ENCODE data around the gene NLRC5. TPM values are rescaled to one million over a fixed set of nuclear protein-coding genes. Genes with fewer than 3 reads are reported as not detected.

Gene NLRC5
- total RNA-seq, 3 donors from 2014 or later: 110 to 127 (median 113) TPM

DNA sequence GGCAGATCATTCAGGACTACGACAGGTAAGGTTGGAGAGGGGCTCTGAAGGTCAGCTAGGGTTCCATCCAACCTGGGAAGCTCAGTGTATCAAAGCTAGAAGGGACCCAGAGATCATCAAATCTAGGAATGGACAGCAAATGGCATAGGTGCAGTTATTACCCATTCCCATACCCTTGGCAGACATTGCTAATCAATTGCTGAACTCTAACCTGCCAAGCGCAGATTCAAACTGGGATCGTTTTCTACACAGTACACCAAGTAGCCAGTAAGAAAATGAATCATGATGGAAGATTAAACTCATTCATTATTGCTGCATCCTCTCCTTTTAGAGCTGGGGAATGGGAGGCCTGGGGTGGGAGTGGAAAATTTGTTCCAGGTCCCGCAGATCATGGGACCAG is 136.6 kb downstream of the NLRC5 start:
- TF ChIP-seq, protein P1, sequence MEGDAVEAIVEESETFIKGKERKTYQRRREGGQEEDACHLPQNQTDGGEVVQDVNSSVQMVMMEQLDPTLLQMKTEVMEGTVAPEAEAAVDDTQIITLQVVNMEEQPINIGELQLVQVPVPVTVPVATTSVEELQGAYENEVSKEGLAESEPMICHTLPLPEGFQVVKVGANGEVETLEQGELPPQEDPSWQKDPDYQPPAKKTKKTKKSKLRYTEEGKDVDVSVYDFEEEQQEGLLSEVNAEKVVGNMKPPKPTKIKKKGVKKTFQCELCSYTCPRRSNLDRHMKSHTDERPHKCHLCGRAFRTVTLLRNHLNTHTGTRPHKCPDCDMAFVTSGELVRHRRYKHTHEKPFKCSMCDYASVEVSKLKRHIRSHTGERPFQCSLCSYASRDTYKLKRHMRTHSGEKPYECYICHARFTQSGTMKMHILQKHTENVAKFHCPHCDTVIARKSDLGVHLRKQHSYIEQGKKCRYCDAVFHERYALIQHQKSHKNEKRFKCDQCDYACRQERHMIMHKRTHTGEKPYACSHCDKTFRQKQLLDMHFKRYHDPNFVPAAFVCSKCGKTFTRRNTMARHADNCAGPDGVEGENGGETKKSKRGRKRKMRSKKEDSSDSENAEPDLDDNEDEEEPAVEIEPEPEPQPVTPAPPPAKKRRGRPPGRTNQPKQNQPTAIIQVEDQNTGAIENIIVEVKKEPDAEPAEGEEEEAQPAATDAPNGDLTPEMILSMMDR (IDR thresholded peaks at IDR 0.05): no peak
- ATAC-seq: no peak
- peaks cover 7% of the 10 kb centered on the region for H3K4me1 ChIP-seq (ENCODE audit: low read depth)
- intact Hi-C loops (cut with DNase I, micrococcal nuclease): no loop called here
- DNase-seq: no peak
- no peaks in the 10 kb centered on the region for H3K9me3 ChIP-seq
- no peaks in the 10 kb centered on the region for H3K36me3 ChIP-seq (ENCODE audit: low read depth)
- H3K4me3 ChIP-seq: no peak overlapping the region

DNA sequence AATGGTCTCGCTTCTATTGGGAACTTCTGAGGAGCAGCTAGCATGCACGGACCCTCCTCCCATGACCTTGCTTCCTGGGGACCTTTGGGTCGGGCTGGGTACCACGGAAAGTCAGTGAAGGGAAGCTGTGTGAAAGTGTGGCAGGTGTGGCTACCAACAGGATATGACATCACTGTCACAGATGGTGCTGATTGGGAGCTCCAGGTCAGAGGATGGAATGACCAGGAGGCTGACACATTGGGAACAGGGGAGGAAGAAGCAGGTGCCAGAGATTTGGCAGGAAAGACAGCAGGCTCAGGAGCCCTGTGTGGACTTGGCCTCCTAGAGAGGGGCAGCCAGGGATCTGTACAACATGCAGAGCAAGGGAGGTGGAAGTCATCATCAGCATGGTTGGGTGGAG is 137.1 kb downstream of the NLRC5 start:
- Histone ChIP-seq H3K36me3 (ENCODE audit: low read depth) (no peaks in the 10 kb centered on the region), H3K9me3 (no peaks in the 10 kb centered on the region), H3K4me1 (ENCODE audit: low read depth) (peaks cover 9% of the 10 kb centered on the region), H3K4me3 (no peak overlapping the region)
- ATAC-seq (no peak), DNase-seq (no peak)
- TF ChIP-seq, protein P1 (IDR thresholded peaks at IDR 0.05): no peak
- intact Hi-C loops (cut with DNase I, micrococcal nuclease): no loop called here

DNA sequence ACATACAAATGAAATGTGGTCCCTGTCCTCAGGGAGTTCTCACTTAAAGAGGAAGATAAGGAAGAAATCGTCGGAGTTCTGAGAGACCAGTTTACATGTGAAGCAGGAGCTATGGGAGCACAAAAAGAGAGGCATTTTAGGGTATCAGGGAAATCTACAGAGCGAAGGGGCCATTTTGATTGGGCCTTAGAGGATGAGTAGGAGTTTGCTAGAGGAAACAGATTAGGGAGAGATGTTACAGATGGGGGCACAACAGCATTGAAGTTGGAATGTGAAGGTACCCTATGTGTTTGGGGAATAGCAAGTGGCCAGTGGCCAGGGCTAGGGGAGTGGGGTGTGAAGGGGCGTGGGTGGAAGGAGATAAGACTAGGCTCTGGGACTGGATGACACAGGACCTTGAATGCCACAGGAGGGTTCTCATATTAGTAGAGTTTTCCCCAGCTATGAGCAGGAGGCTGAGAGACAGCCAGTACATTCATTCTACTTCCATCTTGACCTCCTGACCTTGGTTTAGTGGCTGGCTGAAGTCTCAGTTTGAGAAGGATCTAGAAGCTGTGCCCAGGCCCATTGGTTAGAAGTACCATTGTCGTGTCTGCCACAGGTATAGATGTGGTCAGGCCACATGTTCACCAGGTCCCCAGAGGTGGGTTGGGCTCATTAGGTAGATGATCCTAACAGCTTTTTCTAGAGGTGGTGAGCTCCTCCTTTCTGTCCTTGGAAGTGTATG is 137.8 kb downstream of the NLRC5 start:
- TF ChIP-seq, protein P1 (IDR thresholded peaks at IDR 0.05): no peak
- Histone ChIP-seq H3K4me3 (no peak overlapping the region), H3K9me3 (no peaks in the 10 kb centered on the region), H3K4me1 (ENCODE audit: low read depth) (peaks cover 17% of the 10 kb centered on the region), H3K36me3 (ENCODE audit: low read depth) (no peaks in the 10 kb centered on the region)
- ATAC-seq (no peak), DNase-seq (no peak)
- intact Hi-C loops (cut with DNase I, micrococcal nuclease): no loop called here

DNA sequence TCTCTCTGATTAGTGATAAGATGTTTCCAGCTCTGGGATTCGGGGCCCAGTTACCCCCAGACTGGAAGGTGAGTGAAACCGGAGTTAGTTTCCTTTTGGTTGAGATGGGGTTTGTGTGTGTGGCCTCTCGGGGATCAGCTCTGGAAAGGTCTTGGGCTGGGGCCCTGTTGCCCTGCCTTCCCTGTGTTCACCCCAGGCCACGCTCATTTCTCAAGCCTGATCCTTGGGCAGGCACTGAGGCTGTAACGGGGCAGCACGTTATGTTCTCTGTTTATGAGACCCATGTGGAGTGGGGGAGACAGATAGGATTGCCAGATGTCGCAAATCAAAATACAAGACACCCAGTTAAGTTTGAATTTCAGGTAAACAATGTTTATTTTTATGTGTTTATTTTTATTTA is 138.5 kb downstream of the NLRC5 start:
- no peak overlapping the region for H3K4me3 ChIP-seq
- no peaks in the 10 kb centered on the region for H3K36me3 ChIP-seq (ENCODE audit: low read depth)
- TF ChIP-seq, protein P1 (IDR thresholded peaks at IDR 0.05): no peak
- DNase-seq (no peak), ATAC-seq (no peak)
- no peaks in the 10 kb centered on the region for H3K9me3 ChIP-seq
- intact Hi-C loops (cut with DNase I, micrococcal nuclease): no loop called here
- peaks cover 22% of the 10 kb centered on the region for H3K4me1 ChIP-seq (ENCODE audit: low read depth)

DNA sequence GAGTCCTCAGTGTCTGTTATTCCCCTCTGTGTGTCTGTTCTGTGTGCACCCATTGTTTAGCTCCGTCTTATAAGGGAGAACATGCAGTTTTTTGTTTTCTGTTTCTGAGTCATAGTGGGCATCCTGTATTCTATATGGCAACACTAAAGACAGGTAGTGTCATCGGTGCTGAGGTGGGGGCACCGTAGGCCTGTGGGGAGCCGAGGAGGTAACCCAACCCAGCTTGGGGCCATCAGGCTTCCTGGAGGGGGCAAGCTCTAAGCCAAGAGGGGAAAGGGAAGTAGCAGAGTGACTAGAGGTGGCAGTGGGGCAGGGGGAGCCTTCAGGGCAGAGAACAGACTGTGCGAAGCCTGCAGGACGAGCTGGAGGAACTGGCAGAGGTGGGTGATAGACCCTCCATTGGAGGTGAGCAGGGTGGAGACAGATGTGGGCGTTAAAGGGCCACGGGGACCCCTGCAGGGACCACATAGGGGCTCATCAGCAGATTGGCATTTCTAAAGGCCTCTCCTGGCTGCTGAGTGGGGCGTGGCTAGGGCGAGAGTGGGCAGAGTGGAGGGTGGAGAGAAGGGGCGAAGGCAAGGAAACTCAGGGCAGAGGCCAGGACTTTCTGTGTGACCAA is 139.5 kb downstream of the NLRC5 start:
- ATAC-seq: no peak

More for the DNA sequence above, 139.5 kb downstream of the NLRC5 start:
- H3K36me3 ChIP-seq (ENCODE audit: low read depth): no peaks in the 10 kb centered on the region
- no peaks in the 10 kb centered on the region for H3K9me3 ChIP-seq
- peaks cover 30% of the 10 kb centered on the region for H3K4me1 ChIP-seq (ENCODE audit: low read depth)
- no peak overlapping the region for H3K4me3 ChIP-seq
- intact Hi-C loops (cut with DNase I, micrococcal nuclease): no loop called here
- TF ChIP-seq, protein P1 (IDR thresholded peaks at IDR 0.05): no peak
- DNase-seq: peak in 1 of 3 donors; percentile 52
